Measurements from ENCODE around the gene TAT. TPM values are rescaled to one million over a fixed set of nuclear protein-coding genes. Genes with fewer than 3 reads are reported as not detected.

TAT gene
- total and polyA plus RNA-seq, 10 of the 15 experiments (the other 5 are each of a cell fraction or from before 2014, with no cell fraction given) = 0.01 to 0.44 (median 0.09) TPM; not detected in 4

- no peaks in the 10 kb centered on the region for H4K20me1 ChIP-seq (ENCODE audit: control insufficient read depth, insufficient read depth)
- H3K79me2 ChIP-seq (ENCODE audit: control insufficient read depth, insufficient read depth, low read length) = no peaks in the 10 kb centered on the region
- H3K4me3 ChIP-seq = no peak overlapping the region
- BruUV-seq (replicated peaks) = no TSS peak
- H3K9ac ChIP-seq (ENCODE audit: control insufficient read depth, insufficient read depth, low read length) = no peak overlapping the region
- intact Hi-C loops (cut with micrococcal nuclease; ENCODE audit: unreplicated experiment) (no loop called here), in situ Hi-C loops (cut with MboI) (no loop called here)
- H3K4me2 ChIP-seq (ENCODE audit: control insufficient read depth, insufficient read depth) = no peak overlapping the region
- FAIRE-seq (no peak), DNase-seq (ENCODE audit: low read depth, low spot score) (no peak), ATAC-seq (no peak)
- ChIA-PET RAD21 (ENCODE audit: unreplicated experiment) (interaction anchor here (6.4 kb wide), 1 partner anchor 39 kb away, joined by 213 read pairs; no protein-coding TSS in a partner anchor), POLR2A (no interaction called here), CTCF (interaction anchor here (1.0 to 12.8 kb wide), 2 partner anchors 39 to 49 kb away, joined by 4 to 312 read pairs; no protein-coding TSS in a partner anchor), SMC1A (ENCODE audit: uncharacterized antibody, unreplicated experiment) (interaction anchor here (1.5 to 3.7 kb wide), 3 partner anchors 17 to 41 kb away, joined by 4 to 12 read pairs (median 5); no protein-coding TSS in a partner anchor)
- no peaks in the 10 kb centered on the region for H3K27me3 ChIP-seq (replicated peaks in 1 of 2; ENCODE audit: control insufficient read depth in 2 of 2, insufficient read depth in 2 of 2, low read length in 1 of 2)
- no peak overlapping the region for H2AFZ ChIP-seq (ENCODE audit: control insufficient read depth, low read depth, low read length)
- peaks cover 3% of the 10 kb centered on the region; the same call in 1 of the 2 replicates for H3K4me1 ChIP-seq (ENCODE audit: control insufficient read depth, insufficient read depth, low read length)
- no peaks in the 10 kb centered on the region for H3K36me3 ChIP-seq (ENCODE audit: control insufficient read depth in 2 of 2, insufficient read depth in 2 of 2, low read length in 1 of 2)
- no peak overlapping the region for H3K27ac ChIP-seq (ENCODE audit: control insufficient read depth, insufficient read depth)
- TF ChIP-seq JUNB (IDR thresholded peaks at IDR 0.05) (no peak), SMARCA5 (IDR thresholded peaks at IDR 0.05) (no peak), ATF7 (IDR thresholded peaks at IDR 0.05; ENCODE audit: low read depth) (no peak)
- 91% methylated on average over 8 of the region's 8 CpGs for WGBS (ENCODE audit: insufficient coverage, insufficient replicate concordance, low lambda C conversion rate, missing lambda C conversion rate)
- no peaks in the 10 kb centered on the region for H3K9me3 ChIP-seq (replicated peaks; ENCODE audit: control insufficient read depth, insufficient read depth, low read length)
Observed at GRCh38 chr16:71570144-71570543, 6.7 kb downstream of the TAT start.

- H3K79me2 ChIP-seq (ENCODE audit: control insufficient read depth, insufficient read depth, low read length) = no peaks in the 10 kb centered on the region
- H3K27me3 ChIP-seq (replicated peaks in 1 of 2; ENCODE audit: control insufficient read depth in 2 of 2, insufficient read depth in 2 of 2, low read length in 1 of 2) = no peaks in the 10 kb centered on the region
- no TSS peak for BruUV-seq (replicated peaks)
- no peak overlapping the region for H3K4me3 ChIP-seq
- ChIA-PET RAD21 (ENCODE audit: unreplicated experiment) (interaction anchor here (6.4 kb wide), 1 partner anchor 40 kb away, joined by 213 read pairs; no protein-coding TSS in a partner anchor), CTCF (interaction anchor here (1.0 to 12.8 kb wide), 2 partner anchors 40 to 49 kb away, joined by 4 to 312 read pairs; no protein-coding TSS in a partner anchor), SMC1A (ENCODE audit: uncharacterized antibody, unreplicated experiment) (interaction anchor here (1.5 to 3.7 kb wide), 3 partner anchors 17 to 41 kb away, joined by 4 to 12 read pairs (median 5); no protein-coding TSS in a partner anchor), POLR2A (no interaction called here)
- no peak overlapping the region for H3K4me2 ChIP-seq (ENCODE audit: control insufficient read depth, insufficient read depth)
- H3K4me1 ChIP-seq (ENCODE audit: control insufficient read depth, insufficient read depth, low read length) = peaks cover 3% of the 10 kb centered on the region; the same call in 1 of the 2 replicates
- 95% methylated on average over 4 of the region's 4 CpGs for WGBS (ENCODE audit: insufficient coverage, insufficient replicate concordance, low lambda C conversion rate, missing lambda C conversion rate)
- FAIRE-seq = no peak
- no peaks in the 10 kb centered on the region for H3K36me3 ChIP-seq (ENCODE audit: control insufficient read depth in 2 of 2, insufficient read depth in 2 of 2, low read length in 1 of 2)
- H2AFZ ChIP-seq (ENCODE audit: control insufficient read depth, low read depth, low read length) = no peak overlapping the region
- TF ChIP-seq CHD1 (IDR thresholded peaks at IDR 0.05; ENCODE audit: low read depth, low read length) = no peak
- no peak for TF ChIP-seq CHD2 (IDR thresholded peaks at IDR 0.05; ENCODE audit: borderline replicate concordance, low read depth, low read length)
- TF ChIP-seq SMAD1 (IDR thresholded peaks at IDR 0.05; ENCODE audit: low read depth, partially characterized antibody) = no peak
- TF ChIP-seq SP1 (IDR thresholded peaks at IDR 0.05; ENCODE audit: low read depth, low read length) = no peak
- no peak for TF ChIP-seq GATAD2B (conservative IDR thresholded peaks at IDR 0.05; ENCODE audit: low read depth)
- TF ChIP-seq POLR2A (IDR thresholded peaks at IDR 0.05; ENCODE audit: low read depth, low read length) = no peak
- TF ChIP-seq MYB (IDR thresholded peaks at IDR 0.05; ENCODE audit: borderline replicate concordance, low read depth, low read length) = no peak
- TF ChIP-seq MTA3 (IDR thresholded peaks at IDR 0.05; ENCODE audit: borderline replicate concordance, low read length) = no peak
- TF ChIP-seq ZBED1 (IDR thresholded peaks at IDR 0.05; ENCODE audit: borderline replicate concordance) = no peak
- TF ChIP-seq BCL11A (IDR thresholded peaks at IDR 0.05; ENCODE audit: low read depth, low read length) = no peak
- TF ChIP-seq ZSCAN29 (IDR thresholded peaks at IDR 0.05) = no peak
- no peak for TF ChIP-seq ZBTB11 (CRISPR knock-in tag; IDR thresholded peaks at IDR 0.05)
- no peak for TF ChIP-seq KDM1A (IDR thresholded peaks at IDR 0.05; ENCODE audit: borderline replicate concordance)
- TF ChIP-seq BRCA1 (IDR thresholded peaks at IDR 0.05; ENCODE audit: low read depth, low read length) = no peak
- TF ChIP-seq RBBP5 (conservative IDR thresholded peaks at IDR 0.05) = no peak
- no peaks in the 10 kb centered on the region for H4K20me1 ChIP-seq (ENCODE audit: control insufficient read depth, insufficient read depth)
- no peak for DNase-seq (ENCODE audit: low read depth, low spot score)
- no peak for ATAC-seq
- H3K27ac ChIP-seq (ENCODE audit: control insufficient read depth, insufficient read depth) = no peak overlapping the region
- no peak overlapping the region for H3K9ac ChIP-seq (ENCODE audit: control insufficient read depth, insufficient read depth, low read length)
- intact Hi-C loops (cut with micrococcal nuclease; ENCODE audit: unreplicated experiment) = loop anchor here (10.0 kb wide), 1 partner anchor 315 kb away; the partner anchor contains the start of gene ZNF821
- in situ Hi-C loops (cut with MboI) = no loop called here
- no peaks in the 10 kb centered on the region for H3K9me3 ChIP-seq (replicated peaks; ENCODE audit: control insufficient read depth, insufficient read depth, low read length)
Observed at GRCh38 chr16:71569621-71570020, 7.3 kb downstream of the TAT start.
